ENCODE data around the gene HDAC7. TPM values are rescaled to one million over a fixed set of nuclear protein-coding genes. Genes with fewer than 3 reads are reported as not detected.
"Not testable (repeated sequence)": the region's sequence is repeated elsewhere in the genome, so short reads cannot be mapped to it uniquely, and the experiment has no call there.

HDAC7 gene
- total RNA-seq, 5 donors from 2014 or later (not counting 1 experiment from before 2014, with no cell fraction given): 142 to 192 (median 165) TPM

- ATAC-seq (replicated peaks in 1 of 4) (no peak), DNase-seq (peak in 1 of 35 experiments; percentile 54)
- H3K27ac Mint-ChIP-seq: peak overlapping the region; percentile 90 to 91
- H3K27me3 Mint-ChIP-seq: no peaks in the 10 kb centered on the region
- Histone ChIP-seq H3K36me3 (ENCODE audit: control insufficient read depth in 2 of 2, extremely low read depth in 1 of 2, insufficient read depth in 1 of 2, low read length in 1 of 2) (peaks cover 0 to 4% of the 10 kb centered on the region in 2 donors), H3K27me3 (replicated peaks in 1 of 2; ENCODE audit: control insufficient read depth in 2 of 2, extremely low read depth in 1 of 2, insufficient read depth in 2 of 2, low read length in 1 of 2) (no peaks in the 10 kb centered on the region), H3K27ac (ENCODE audit: low read length) (peak overlapping the region; percentile 95), H3K9me3 (no peaks in the 10 kb centered on the region), H3K4me3 (ENCODE audit: control insufficient read depth in 1 of 2, extremely low read depth in 1 of 2, low read length in 1 of 2) (peak overlapping the region; percentile 85 to 86), H3K4me1 (ENCODE audit: control insufficient read depth in 1 of 2, extremely low read depth in 1 of 2, insufficient read depth in 2 of 2, low read length in 2 of 2) (peaks cover 50 to 85% of the 10 kb centered on the region in 2 experiments)
- peak overlapping the region; percentile 90 to 97 (median 95) for H3K4me3 Mint-ChIP-seq
- CTCF ChIA-PET: interaction anchor here (0.9 to 2.5 kb wide), 13 partner anchors 10 to 76 kb away, joined by 3 to 14 read pairs (median 4); no protein-coding TSS in a partner anchor
- POLR2A ChIA-PET: no interaction called here
- H3K36me3 Mint-ChIP-seq: peaks cover 4% of the 10 kb centered on the region
- no peaks in the 10 kb centered on the region for H3K9me3 Mint-ChIP-seq
- WGBS (ENCODE audit: insufficient coverage): 4% methylated on average over 2 of the region's 7 CpGs
- peaks cover 79 to 85% (median 84%) of the 10 kb centered on the region in 3 donors for H3K4me1 Mint-ChIP-seq
Measured at GRCh38 chr12:47817272-47818006, 2.3 kb downstream of the HDAC7 start.

GRCh38 chr12:47816403-47817271 lies 3.1 kb downstream of the HDAC7 start:
- DNase-seq (no peak), ATAC-seq (replicated peaks in 1 of 4) (no peak)
- no peaks in the 10 kb centered on the region for H3K9me3 Mint-ChIP-seq
- Histone ChIP-seq H3K27me3 (replicated peaks in 1 of 2; ENCODE audit: control insufficient read depth in 2 of 2, extremely low read depth in 1 of 2, insufficient read depth in 2 of 2, low read length in 1 of 2) (no peaks in the 10 kb centered on the region), H3K4me1 (ENCODE audit: control insufficient read depth in 1 of 2, extremely low read depth in 1 of 2, insufficient read depth in 2 of 2, low read length in 2 of 2) (peaks cover 56 to 89% of the 10 kb centered on the region in 2 experiments), H3K9me3 (no peaks in the 10 kb centered on the region), H3K27ac (ENCODE audit: low read length) (peak overlapping the region; percentile 95), H3K36me3 (ENCODE audit: control insufficient read depth in 2 of 2, extremely low read depth in 1 of 2, insufficient read depth in 1 of 2, low read length in 1 of 2) (peaks cover 0 to 4% of the 10 kb centered on the region in 2 donors), H3K4me3 (ENCODE audit: control insufficient read depth in 1 of 2, extremely low read depth in 1 of 2, low read length in 1 of 2) (peak overlapping the region; percentile 85 to 86)
- POLR2A ChIA-PET: no interaction called here
- peaks cover 78 to 85% (median 84%) of the 10 kb centered on the region in 3 donors for H3K4me1 Mint-ChIP-seq
- peak overlapping the region; percentile 90 to 97 (median 95) for H3K4me3 Mint-ChIP-seq
- WGBS (ENCODE audit: insufficient coverage): 43% methylated on average over 3 of the region's 12 CpGs
- CTCF ChIA-PET: interaction anchor here (0.9 to 2.5 kb wide), 9 partner anchors 9 to 75 kb away, joined by 3 to 14 read pairs (median 4); no protein-coding TSS in a partner anchor
- H3K27me3 Mint-ChIP-seq: no peaks in the 10 kb centered on the region
- H3K36me3 Mint-ChIP-seq: peaks cover 4% of the 10 kb centered on the region
- H3K27ac Mint-ChIP-seq: peak overlapping the region; percentile 90 to 99

- H3K4me3 ChIP-seq (ENCODE audit: control insufficient read depth in 1 of 2, extremely low read depth in 1 of 2, low read length in 1 of 2); H3K27me3 ChIP-seq (replicated peaks in 1 of 2; ENCODE audit: control insufficient read depth in 2 of 2, extremely low read depth in 1 of 2, insufficient read depth in 2 of 2, low read length in 1 of 2); ATAC-seq (replicated peaks in 1 of 4); H3K9me3 ChIP-seq; H3K9me3 Mint-ChIP-seq; POLR2A ChIA-PET; H3K36me3 ChIP-seq (ENCODE audit: control insufficient read depth in 2 of 2, extremely low read depth in 1 of 2, insufficient read depth in 1 of 2, low read length in 1 of 2); DNase-seq; H3K36me3 Mint-ChIP-seq; H3K27me3 Mint-ChIP-seq: not testable (repeated sequence)
- Mint-ChIP-seq H3K4me1 (peaks cover 79 to 85% (median 84%) of the 10 kb centered on the region in 3 donors), H3K27ac (peak overlapping the region; percentile 90 to 99), H3K4me3 (peak overlapping the region in 1 of 3 donors; percentile 97)
- CTCF ChIA-PET: interaction anchor here in 1 of 2 donors (1.2 kb wide), 1 partner anchor 18 kb away, joined by 4 read pairs; no protein-coding TSS in a partner anchor
- no CpG with 5 or more reads among the region's 5 CpGs for WGBS (ENCODE audit: insufficient coverage)
- Histone ChIP-seq H3K4me1 (ENCODE audit: control insufficient read depth in 1 of 2, extremely low read depth in 1 of 2, insufficient read depth in 2 of 2, low read length in 2 of 2) (peaks cover 60 to 90% of the 10 kb centered on the region in 2 experiments), H3K27ac (ENCODE audit: low read length) (peak overlapping the region; percentile 95)
Measured at GRCh38 chr12:47815447-47815846, 4.3 kb downstream of the HDAC7 start.

- H3K27ac Mint-ChIP-seq: peak overlapping the region; percentile 90 to 99
- no peaks in the 10 kb centered on the region for H3K9me3 ChIP-seq
- 47% methylated on average over 2 of the region's 3 CpGs for WGBS (ENCODE audit: insufficient coverage)
- H3K27me3 ChIP-seq (replicated peaks in 1 of 2; ENCODE audit: control insufficient read depth in 2 of 2, extremely low read depth in 1 of 2, insufficient read depth in 2 of 2, low read length in 1 of 2): no peaks in the 10 kb centered on the region
- peak overlapping the region; percentile 73 to 97 (median 80) for H3K4me3 Mint-ChIP-seq
- POLR2A ChIA-PET: interaction anchor here in 1 of 2 donors (1.2 kb wide), 1 partner anchor 19 kb away, joined by 3 read pairs; no protein-coding TSS in a partner anchor
- no peak for ATAC-seq (replicated peaks in 1 of 4)
- no peak overlapping the region for H3K4me3 ChIP-seq (ENCODE audit: control insufficient read depth in 1 of 2, extremely low read depth in 1 of 2, low read length in 1 of 2)
- H3K27me3 Mint-ChIP-seq: no peaks in the 10 kb centered on the region
- DNase-seq: peak in 1 of 35 experiments; percentile 34
- H3K36me3 Mint-ChIP-seq: peaks cover 4% of the 10 kb centered on the region
- peaks cover 83 to 89% (median 87%) of the 10 kb centered on the region in 3 donors for H3K4me1 Mint-ChIP-seq
- H3K4me1 ChIP-seq (ENCODE audit: control insufficient read depth in 1 of 2, extremely low read depth in 1 of 2, insufficient read depth in 2 of 2, low read length in 2 of 2): peaks cover 66 to 93% of the 10 kb centered on the region in 2 experiments
- H3K36me3 ChIP-seq (ENCODE audit: control insufficient read depth in 2 of 2, extremely low read depth in 1 of 2, insufficient read depth in 1 of 2, low read length in 1 of 2): peaks cover 0 to 4% of the 10 kb centered on the region in 2 donors
- no peaks in the 10 kb centered on the region for H3K9me3 Mint-ChIP-seq
- CTCF ChIA-PET: interaction anchor here in 1 of 2 donors (1.0 to 1.2 kb wide), 2 partner anchors 21 to 23 kb away, joined by 3 read pairs; no protein-coding TSS in a partner anchor
- peak overlapping the region; percentile 95 for H3K27ac ChIP-seq (ENCODE audit: low read length)
Measured at GRCh38 chr12:47814539-47815170, 5.0 kb downstream of the HDAC7 start.

GRCh38 chr12:47813511-47814196 lies 6.0 kb downstream of the HDAC7 start:
- Histone ChIP-seq H3K4me1 (ENCODE audit: control insufficient read depth in 1 of 2, extremely low read depth in 1 of 2, insufficient read depth in 2 of 2, low read length in 2 of 2) (peaks cover 74 to 99% of the 10 kb centered on the region in 2 experiments), H3K4me3 (ENCODE audit: control insufficient read depth in 1 of 2, extremely low read depth in 1 of 2, low read length in 1 of 2) (peak overlapping the region; percentile 59 to 70), H3K36me3 (ENCODE audit: control insufficient read depth in 2 of 2, extremely low read depth in 1 of 2, insufficient read depth in 1 of 2, low read length in 1 of 2) (peaks cover 0 to 4% of the 10 kb centered on the region in 2 donors), H3K27me3 (replicated peaks in 1 of 2; ENCODE audit: control insufficient read depth in 2 of 2, extremely low read depth in 1 of 2, insufficient read depth in 2 of 2, low read length in 1 of 2) (no peaks in the 10 kb centered on the region), H3K27ac (ENCODE audit: low read length) (peak overlapping the region; percentile 95), H3K9me3 (no peaks in the 10 kb centered on the region)
- Mint-ChIP-seq H3K9me3 (no peaks in the 10 kb centered on the region), H3K4me1 (peaks cover 91 to 97% (median 96%) of the 10 kb centered on the region in 3 donors), H3K27me3 (no peaks in the 10 kb centered on the region), H3K36me3 (peaks cover 4% of the 10 kb centered on the region), H3K27ac (peak overlapping the region; percentile 90 to 99), H3K4me3 (peak overlapping the region; percentile 73 to 97 (median 80))
- DNase-seq (peak in 1 of 35 experiments; percentile 51), ATAC-seq (replicated peaks in 1 of 4) (peak in 1 of 4 experiments; percentile 1)
- WGBS (ENCODE audit: insufficient coverage): 13% methylated on average over 4 of the region's 9 CpGs
- CTCF ChIA-PET: interaction anchor here (0.6 to 2.5 kb wide), 10 partner anchors 10 to 1594 kb away, joined by 3 to 21 read pairs (median 4); no protein-coding TSS in a partner anchor
- POLR2A ChIA-PET: interaction anchor here (1.1 to 1.2 kb wide), 2 partner anchors 20 to 22 kb away, joined by 3 read pairs; no protein-coding TSS in a partner anchor
